HepG2 (cell line): Measurements from ENCODE around the gene ZNF540. TPM values are rescaled to one million over a fixed set of nuclear protein-coding genes. Genes with fewer than 3 reads are reported as not detected.

Experiments used
- NR2F2 ChIP-seq: IDR thresholded peaks from 2 replicates; pipeline ENCODE4 v1.6.1; 2012; ENCODE audit warnings: low read depth, inconsistent platforms, borderline replicate concordance
- RXRB ChIP-seq: IDR thresholded peaks from 2 replicates; pipeline ENCODE4 v1.6.1; 2016; ENCODE audit warnings: borderline replicate concordance, missing genetic modification reagents, missing compliant biosample characterization
- SAP130 ChIP-seq: IDR thresholded peaks from 2 replicates; pipeline ENCODE4 v1.6.1; 2016; ENCODE audit warnings: low read depth
- ZBTB21 ChIP-seq: sonication (generic); formaldehyde crosslinking; IDR thresholded peaks from 2 replicates; pipeline ENCODE4 v1.4.0; 2020; ENCODE audit warnings: missing genetic modification reagents
- ZNF670 ChIP-seq: sonication (generic); formaldehyde crosslinking; IDR thresholded peaks from 2 replicates; pipeline ENCODE4 v1.8.0; 2022; ENCODE audit warnings: mild to moderate bottlenecking, missing genetic modification reagents, borderline replicate concordance
- polyA plus RNA-seq, 8 experiments: library from polyadenylated mRNA; depleted of rRNA in 3 of 8; stranded (reverse) in 7 of 8; unstranded in 1 of 8; fragments of >200 nt; fragmentation: Illumina TruSeq in 4 of 8; extraction: Trizol in 4 of 8; gene quantifications; 2 replicates each; pipeline versions ENCODE4 v1.2.1 to v1.2.3, GENCODE V29; 2011 to 2016; ENCODE audit warnings: low read depth in 4 of 8, missing spikeins in 1 of 8, mixed read lengths in 1 of 8; ENCODE audit not compliant: insufficient read depth in 1 of 8
- total RNA-seq, 5 experiments: library from RNA; depleted of rRNA; stranded (reverse); fragments of >200 nt; fragmentation: Illumina TruSeq; extraction: Trizol; gene quantifications; 2 replicates each; pipeline ENCODE4 v1.2.3, GENCODE V29; 2016; ENCODE audit warnings: low read depth in 1 of 5
- TF ChIP-seq, protein P1 (sequence below): sonication (generic); formaldehyde crosslinking; IDR thresholded peaks from 2 replicates; pipeline ENCODE4 v1.5.1; 2020; ENCODE audit warnings: mild to moderate bottlenecking, missing genetic modification reagents, moderate library complexity
- TF ChIP-seq, protein P2 (sequence below): sonication (generic); formaldehyde crosslinking; IDR thresholded peaks from 2 replicates; pipeline ENCODE4 v1.4.0; 2020; ENCODE audit warnings: missing genetic modification reagents
- TF ChIP-seq, protein P3 (sequence below), 2 experiments: sonication (generic) in 1 of 2; formaldehyde crosslinking in 1 of 2; IDR thresholded peaks; 2 replicates each; pipeline versions ENCODE4 v1.4.0 to v1.6.1; 2018 to 2020; ENCODE audit warnings: missing genetic modification reagents in 2 of 2, borderline replicate concordance in 1 of 2, low read depth in 1 of 2, mild to moderate bottlenecking in 1 of 2, missing biosample characterization in 1 of 2

The ZNF540 gene
- total and polyA plus RNA-seq, 2 of the 13 experiments (the other 11 are each of a cell fraction or from before 2014, with no cell fraction given) = 0.21 to 0.40 TPM

DNA sequence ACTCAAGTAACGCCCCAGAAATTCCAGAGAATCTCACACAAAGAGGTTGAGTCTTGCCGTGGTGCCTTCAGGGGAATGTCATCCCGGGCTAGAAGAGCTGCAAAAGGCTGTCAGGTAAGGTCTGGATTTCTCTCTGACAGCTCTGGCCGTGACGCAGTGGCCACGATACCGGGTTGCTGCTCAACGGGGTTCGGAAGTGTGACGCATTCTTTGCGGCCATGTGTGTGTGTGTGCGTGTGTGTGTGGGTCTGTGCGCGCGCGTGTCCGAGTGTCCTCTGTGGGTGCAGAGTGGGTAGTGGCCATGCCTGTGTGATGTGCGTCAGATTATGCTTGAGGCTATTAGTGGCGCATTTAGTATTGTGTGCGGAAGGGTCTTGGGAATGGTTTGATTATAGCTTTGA lies 306 bp downstream of the ZNF540 start (continued):
- TF ChIP-seq, protein P1, sequence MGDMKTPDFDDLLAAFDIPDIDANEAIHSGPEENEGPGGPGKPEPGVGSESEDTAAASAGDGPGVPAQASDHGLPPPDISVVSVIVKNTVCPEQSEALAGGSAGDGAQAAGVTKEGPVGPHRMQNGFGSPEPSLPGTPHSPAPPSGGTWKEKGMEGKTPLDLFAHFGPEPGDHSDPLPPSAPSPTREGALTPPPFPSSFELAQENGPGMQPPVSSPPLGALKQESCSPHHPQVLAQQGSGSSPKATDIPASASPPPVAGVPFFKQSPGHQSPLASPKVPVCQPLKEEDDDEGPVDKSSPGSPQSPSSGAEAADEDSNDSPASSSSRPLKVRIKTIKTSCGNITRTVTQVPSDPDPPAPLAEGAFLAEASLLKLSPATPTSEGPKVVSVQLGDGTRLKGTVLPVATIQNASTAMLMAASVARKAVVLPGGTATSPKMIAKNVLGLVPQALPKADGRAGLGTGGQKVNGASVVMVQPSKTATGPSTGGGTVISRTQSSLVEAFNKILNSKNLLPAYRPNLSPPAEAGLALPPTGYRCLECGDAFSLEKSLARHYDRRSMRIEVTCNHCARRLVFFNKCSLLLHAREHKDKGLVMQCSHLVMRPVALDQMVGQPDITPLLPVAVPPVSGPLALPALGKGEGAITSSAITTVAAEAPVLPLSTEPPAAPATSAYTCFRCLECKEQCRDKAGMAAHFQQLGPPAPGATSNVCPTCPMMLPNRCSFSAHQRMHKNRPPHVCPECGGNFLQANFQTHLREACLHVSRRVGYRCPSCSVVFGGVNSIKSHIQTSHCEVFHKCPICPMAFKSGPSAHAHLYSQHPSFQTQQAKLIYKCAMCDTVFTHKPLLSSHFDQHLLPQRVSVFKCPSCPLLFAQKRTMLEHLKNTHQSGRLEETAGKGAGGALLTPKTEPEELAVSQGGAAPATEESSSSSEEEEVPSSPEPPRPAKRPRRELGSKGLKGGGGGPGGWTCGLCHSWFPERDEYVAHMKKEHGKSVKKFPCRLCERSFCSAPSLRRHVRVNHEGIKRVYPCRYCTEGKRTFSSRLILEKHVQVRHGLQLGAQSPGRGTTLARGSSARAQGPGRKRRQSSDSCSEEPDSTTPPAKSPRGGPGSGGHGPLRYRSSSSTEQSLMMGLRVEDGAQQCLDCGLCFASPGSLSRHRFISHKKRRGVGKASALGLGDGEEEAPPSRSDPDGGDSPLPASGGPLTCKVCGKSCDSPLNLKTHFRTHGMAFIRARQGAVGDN (CRISPR knock-in tag) = peak; percentile 13; the same call in 1 of the 2 replicates
- TF ChIP-seq RXRB (no peak), SAP130 (CRISPR knock-in tag) (peak; percentile 14; the same call in 1 of the 2 replicates), NR2F2 (peak; percentile 2; the same call in 1 of the 2 replicates), ZBTB21 (CRISPR knock-in tag) (peak; percentile 68), ZNF670 (CRISPR knock-in tag) (0 out of 2 replicates have a peak, but pooled peaks have one; percentile 19)
- TF ChIP-seq, protein P2, sequence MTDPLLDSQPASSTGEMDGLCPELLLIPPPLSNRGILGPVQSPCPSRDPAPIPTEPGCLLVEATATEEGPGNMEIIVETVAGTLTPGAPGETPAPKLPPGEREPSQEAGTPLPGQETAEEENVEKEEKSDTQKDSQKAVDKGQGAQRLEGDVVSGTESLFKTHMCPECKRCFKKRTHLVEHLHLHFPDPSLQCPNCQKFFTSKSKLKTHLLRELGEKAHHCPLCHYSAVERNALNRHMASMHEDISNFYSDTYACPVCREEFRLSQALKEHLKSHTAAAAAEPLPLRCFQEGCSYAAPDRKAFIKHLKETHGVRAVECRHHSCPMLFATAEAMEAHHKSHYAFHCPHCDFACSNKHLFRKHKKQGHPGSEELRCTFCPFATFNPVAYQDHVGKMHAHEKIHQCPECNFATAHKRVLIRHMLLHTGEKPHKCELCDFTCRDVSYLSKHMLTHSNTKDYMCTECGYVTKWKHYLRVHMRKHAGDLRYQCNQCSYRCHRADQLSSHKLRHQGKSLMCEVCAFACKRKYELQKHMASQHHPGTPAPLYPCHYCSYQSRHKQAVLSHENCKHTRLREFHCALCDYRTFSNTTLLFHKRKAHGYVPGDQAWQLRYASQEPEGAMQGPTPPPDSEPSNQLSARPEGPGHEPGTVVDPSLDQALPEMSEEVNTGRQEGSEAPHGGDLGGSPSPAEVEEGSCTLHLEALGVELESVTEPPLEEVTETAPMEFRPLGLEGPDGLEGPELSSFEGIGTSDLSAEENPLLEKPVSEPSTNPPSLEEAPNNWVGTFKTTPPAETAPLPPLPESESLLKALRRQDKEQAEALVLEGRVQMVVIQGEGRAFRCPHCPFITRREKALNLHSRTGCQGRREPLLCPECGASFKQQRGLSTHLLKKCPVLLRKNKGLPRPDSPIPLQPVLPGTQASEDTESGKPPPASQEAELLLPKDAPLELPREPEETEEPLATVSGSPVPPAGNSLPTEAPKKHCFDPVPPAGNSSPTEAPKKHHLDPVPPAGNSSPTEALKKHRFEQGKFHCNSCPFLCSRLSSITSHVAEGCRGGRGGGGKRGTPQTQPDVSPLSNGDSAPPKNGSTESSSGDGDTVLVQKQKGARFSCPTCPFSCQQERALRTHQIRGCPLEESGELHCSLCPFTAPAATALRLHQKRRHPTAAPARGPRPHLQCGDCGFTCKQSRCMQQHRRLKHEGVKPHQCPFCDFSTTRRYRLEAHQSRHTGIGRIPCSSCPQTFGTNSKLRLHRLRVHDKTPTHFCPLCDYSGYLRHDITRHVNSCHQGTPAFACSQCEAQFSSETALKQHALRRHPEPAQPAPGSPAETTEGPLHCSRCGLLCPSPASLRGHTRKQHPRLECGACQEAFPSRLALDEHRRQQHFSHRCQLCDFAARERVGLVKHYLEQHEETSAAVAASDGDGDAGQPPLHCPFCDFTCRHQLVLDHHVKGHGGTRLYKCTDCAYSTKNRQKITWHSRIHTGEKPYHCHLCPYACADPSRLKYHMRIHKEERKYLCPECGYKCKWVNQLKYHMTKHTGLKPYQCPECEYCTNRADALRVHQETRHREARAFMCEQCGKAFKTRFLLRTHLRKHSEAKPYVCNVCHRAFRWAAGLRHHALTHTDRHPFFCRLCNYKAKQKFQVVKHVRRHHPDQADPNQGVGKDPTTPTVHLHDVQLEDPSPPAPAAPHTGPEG (CRISPR knock-in tag) = no peak
- TF ChIP-seq, protein P3, sequence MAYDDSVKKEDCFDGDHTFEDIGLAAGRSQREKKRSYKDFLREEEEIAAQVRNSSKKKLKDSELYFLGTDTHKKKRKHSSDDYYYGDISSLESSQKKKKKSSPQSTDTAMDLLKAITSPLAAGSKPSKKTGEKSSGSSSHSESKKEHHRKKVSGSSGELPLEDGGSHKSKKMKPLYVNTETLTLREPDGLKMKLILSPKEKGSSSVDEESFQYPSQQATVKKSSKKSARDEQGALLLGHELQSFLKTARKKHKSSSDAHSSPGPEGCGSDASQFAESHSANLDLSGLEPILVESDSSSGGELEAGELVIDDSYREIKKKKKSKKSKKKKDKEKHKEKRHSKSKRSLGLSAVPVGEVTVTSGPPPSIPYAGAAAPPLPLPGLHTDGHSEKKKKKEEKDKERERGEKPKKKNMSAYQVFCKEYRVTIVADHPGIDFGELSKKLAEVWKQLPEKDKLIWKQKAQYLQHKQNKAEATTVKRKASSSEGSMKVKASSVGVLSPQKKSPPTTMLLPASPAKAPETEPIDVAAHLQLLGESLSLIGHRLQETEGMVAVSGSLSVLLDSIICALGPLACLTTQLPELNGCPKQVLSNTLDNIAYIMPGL (CRISPR knock-in tag; IDR thresholded peaks at IDR 0.05; ENCODE audit: borderline replicate concordance in 1 of 2, low read depth in 1 of 2) = 0 out of 4 replicates have a peak, but pooled peaks of 1 of the 2 experiments have one; percentile 4
